GM21737 (cell line): ENCODE results near the gene STAU1.
"Not testable (repeated sequence)": the region's sequence is repeated elsewhere in the genome, so short reads cannot be mapped to it uniquely, and the experiment has no call there.

ENCODE experiments used
- ATAC-seq: cut with Tn5 transposase; IDR thresholded peaks from one replicate; pipeline ENCODE4 v1.9.1; 2021; ENCODE audit warnings: mild to moderate bottlenecking, moderate library complexity; ENCODE audit not compliant: unreplicated experiment

Gene STAU1

GRCh38 chr20:49133571-49133970 is 54.6 kb downstream of the STAU1 start:
- no peak for ATAC-seq

GRCh38 chr20:49132995-49133478 is 55.1 kb downstream of the STAU1 start:
- no peak for ATAC-seq

GRCh38 chr20:49123982-49124381 is 64.2 kb downstream of the STAU1 start:
- ATAC-seq: no peak

- no peak for ATAC-seq
Observed at GRCh38 chr20:49122920-49123319, 65.2 kb downstream of the STAU1 start.

GRCh38 chr20:49119988-49120387 is 68.1 kb downstream of the STAU1 start:
- ATAC-seq: no peak

GRCh38 chr20:49118307-49118706 is 69.8 kb downstream of the STAU1 start:
- ATAC-seq: no peak

GRCh38 chr20:49115564-49115963 is 72.6 kb downstream of the STAU1 start:
- ATAC-seq: no peak

- ATAC-seq: no peak
Observed at GRCh38 chr20:49112596-49113274, 75.4 kb downstream of the STAU1 start.

- ATAC-seq: no peak
Observed at GRCh38 chr20:49110767-49111694, 77.1 kb downstream of the STAU1 start.

- no peak for ATAC-seq
Observed at GRCh38 chr20:49106328-49106727, 81.8 kb downstream of the STAU1 start.

- ATAC-seq: not testable (repeated sequence)
Observed at GRCh38 chr20:49104979-49105547, 83.1 kb downstream of the STAU1 start.

GRCh38 chr20:49104365-49104648 is 83.8 kb downstream of the STAU1 start:
- ATAC-seq: no peak

- no peak for ATAC-seq
Observed at GRCh38 chr20:49103647-49104364, 84.3 kb downstream of the STAU1 start.

- ATAC-seq: no peak
Observed at GRCh38 chr20:49103019-49103418, 85.1 kb downstream of the STAU1 start.

- ATAC-seq: no peak
Observed at GRCh38 chr20:49100972-49101371, 87.2 kb downstream of the STAU1 start.

GRCh38 chr20:49100292-49100691 is 87.8 kb downstream of the STAU1 start:
- ATAC-seq: not testable (repeated sequence)

GRCh38 chr20:49099011-49099410 is 89.1 kb downstream of the STAU1 start:
- ATAC-seq: no peak

- ATAC-seq: no peak
Observed at GRCh38 chr20:49098136-49098535, 90.0 kb downstream of the STAU1 start.

- no peak for ATAC-seq
Observed at GRCh38 chr20:49097159-49097558, 91.0 kb downstream of the STAU1 start.

- ATAC-seq: no peak
Observed at GRCh38 chr20:49096203-49096730, 91.9 kb downstream of the STAU1 start.

- ATAC-seq: no peak
Observed at GRCh38 chr20:49091762-49092161, 96.4 kb downstream of the STAU1 start.
